ENCODE data around the gene OPCML. TPM values are rescaled to one million over a fixed set of nuclear protein-coding genes. Genes with fewer than 3 reads are reported as not detected.

Gene OPCML
- total and polyA plus RNA-seq, 2 of the 13 experiments (the other 11 are each of a cell fraction or from before 2014, with no cell fraction given): not detected

DNA sequence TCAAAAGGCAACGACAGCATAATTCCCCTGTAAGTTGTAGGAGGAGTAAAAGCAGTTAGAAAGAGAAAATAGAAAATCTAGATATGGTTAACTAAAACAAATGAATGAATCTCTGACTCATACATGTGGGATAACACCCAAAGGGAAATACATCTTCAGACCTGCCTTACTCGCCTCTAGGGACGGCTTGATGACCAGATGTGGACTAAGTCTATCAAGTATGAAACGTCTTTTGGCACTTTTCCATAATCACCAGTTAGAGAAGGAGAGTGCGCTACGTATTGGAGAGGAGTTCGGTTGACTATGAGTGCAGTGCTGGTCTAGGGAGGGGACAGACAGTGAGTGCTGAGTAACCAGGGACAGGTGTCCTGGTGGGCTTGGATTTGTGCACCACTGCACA lies 459.9 kb downstream of the OPCML start:
- in situ Hi-C loops (cut with HindIII; ENCODE audit: extremely low pct_ligation_motif_present, low pct_unique_long_range_greater_than_20kb) (loop anchor here (10.0 to 25.0 kb wide), 4 partner anchors 762 to 1385 kb away; no protein-coding TSS in a partner anchor), intact Hi-C loops (cut with micrococcal nuclease; ENCODE audit: unreplicated experiment) (no loop called here)
- DNase-seq (ENCODE audit: low spot score) (no peak), FAIRE-seq (no peak), ATAC-seq (no peak)
- no peak overlapping the region for H3K9ac ChIP-seq (ENCODE audit: insufficient read depth, low read depth, low read length)
- ChIA-PET CTCF (ENCODE audit: low intra/inter-chr PET ratio, low total read pairs) (no interaction called here), POLR2A (no interaction called here)
- H3K27me3 ChIP-seq (ENCODE audit: control insufficient read depth in 1 of 2, insufficient read depth in 2 of 2, low read length in 2 of 2): peaks cover 0 to 14% of the 10 kb centered on the region in 2 experiments; a peak in 1 of 5 replicates
- H3K27ac ChIP-seq (ENCODE audit: extremely low read length, insufficient read depth, low read length): no peak overlapping the region
- no peaks in the 10 kb centered on the region for H4K20me1 ChIP-seq (ENCODE audit: insufficient read depth, low read length)
- no peak overlapping the region for H3K4me2 ChIP-seq (ENCODE audit: low read depth, low read length)
- no peaks in the 10 kb centered on the region for H3K9me3 ChIP-seq (ENCODE audit: low read length)
- H3K79me2 ChIP-seq (ENCODE audit: insufficient read depth, low read length): no peaks in the 10 kb centered on the region
- WGBS (ENCODE audit: low lambda C conversion rate): 23% methylated on average over 7 of the region's 7 CpGs
- no peak overlapping the region for H2AFZ ChIP-seq (ENCODE audit: low read length)
- TF ChIP-seq ZNF335 (CRISPR knock-in tag; IDR thresholded peaks at IDR 0.05) (no peak), ZNF839 (CRISPR knock-in tag; IDR thresholded peaks at IDR 0.05; ENCODE audit: borderline replicate concordance) (no peak), NCOA1 (CRISPR knock-in tag; IDR thresholded peaks at IDR 0.05) (no peak), ZNF773 (CRISPR knock-in tag; IDR thresholded peaks at IDR 0.05; ENCODE audit: borderline replicate concordance) (no peak), PRMT3 (CRISPR knock-in tag; IDR thresholded peaks at IDR 0.05; ENCODE audit: borderline replicate concordance, low read depth) (no peak), ZNF879 (CRISPR knock-in tag; IDR thresholded peaks at IDR 0.05) (no peak), SAFB2 (CRISPR knock-in tag; IDR thresholded peaks at IDR 0.05; ENCODE audit: borderline replicate concordance, low read depth) (no peak), SNRNP70 (IDR thresholded peaks at IDR 0.05; ENCODE audit: low read depth, low read length) (no peak), ZNF75D (CRISPR knock-in tag; IDR thresholded peaks at IDR 0.05; ENCODE audit: borderline replicate concordance) (no peak), ZNF350 (CRISPR knock-in tag; IDR thresholded peaks at IDR 0.05; ENCODE audit: borderline replicate concordance, low read depth) (no peak), PHF21A (CRISPR knock-in tag; IDR thresholded peaks at IDR 0.05) (no peak)
- TF ChIP-seq, protein P1, sequence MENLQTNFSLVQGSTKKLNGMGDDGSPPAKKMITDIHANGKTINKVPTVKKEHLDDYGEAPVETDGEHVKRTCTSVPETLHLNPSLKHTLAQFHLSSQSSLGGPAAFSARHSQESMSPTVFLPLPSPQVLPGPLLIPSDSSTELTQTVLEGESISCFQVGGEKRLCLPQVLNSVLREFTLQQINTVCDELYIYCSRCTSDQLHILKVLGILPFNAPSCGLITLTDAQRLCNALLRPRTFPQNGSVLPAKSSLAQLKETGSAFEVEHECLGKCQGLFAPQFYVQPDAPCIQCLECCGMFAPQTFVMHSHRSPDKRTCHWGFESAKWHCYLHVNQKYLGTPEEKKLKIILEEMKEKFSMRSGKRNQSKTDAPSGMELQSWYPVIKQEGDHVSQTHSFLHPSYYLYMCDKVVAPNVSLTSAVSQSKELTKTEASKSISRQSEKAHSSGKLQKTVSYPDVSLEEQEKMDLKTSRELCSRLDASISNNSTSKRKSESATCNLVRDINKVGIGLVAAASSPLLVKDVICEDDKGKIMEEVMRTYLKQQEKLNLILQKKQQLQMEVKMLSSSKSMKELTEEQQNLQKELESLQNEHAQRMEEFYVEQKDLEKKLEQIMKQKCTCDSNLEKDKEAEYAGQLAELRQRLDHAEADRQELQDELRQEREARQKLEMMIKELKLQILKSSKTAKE (CRISPR knock-in tag; IDR thresholded peaks at IDR 0.05; ENCODE audit: borderline replicate concordance): no peak
- TF ChIP-seq, protein P2, sequence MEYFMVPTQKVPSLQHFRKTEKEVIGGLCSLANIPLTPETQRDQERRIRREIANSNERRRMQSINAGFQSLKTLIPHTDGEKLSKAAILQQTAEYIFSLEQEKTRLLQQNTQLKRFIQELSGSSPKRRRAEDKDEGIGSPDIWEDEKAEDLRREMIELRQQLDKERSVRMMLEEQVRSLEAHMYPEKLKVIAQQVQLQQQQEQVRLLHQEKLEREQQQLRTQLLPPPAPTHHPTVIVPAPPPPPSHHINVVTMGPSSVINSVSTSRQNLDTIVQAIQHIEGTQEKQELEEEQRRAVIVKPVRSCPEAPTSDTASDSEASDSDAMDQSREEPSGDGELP (IDR thresholded peaks at IDR 0.05; ENCODE audit: borderline replicate concordance, low read depth): no peak
- TF ChIP-seq, protein P3, sequence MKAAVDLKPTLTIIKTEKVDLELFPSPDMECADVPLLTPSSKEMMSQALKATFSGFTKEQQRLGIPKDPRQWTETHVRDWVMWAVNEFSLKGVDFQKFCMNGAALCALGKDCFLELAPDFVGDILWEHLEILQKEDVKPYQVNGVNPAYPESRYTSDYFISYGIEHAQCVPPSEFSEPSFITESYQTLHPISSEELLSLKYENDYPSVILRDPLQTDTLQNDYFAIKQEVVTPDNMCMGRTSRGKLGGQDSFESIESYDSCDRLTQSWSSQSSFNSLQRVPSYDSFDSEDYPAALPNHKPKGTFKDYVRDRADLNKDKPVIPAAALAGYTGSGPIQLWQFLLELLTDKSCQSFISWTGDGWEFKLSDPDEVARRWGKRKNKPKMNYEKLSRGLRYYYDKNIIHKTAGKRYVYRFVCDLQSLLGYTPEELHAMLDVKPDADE (CRISPR knock-in tag; IDR thresholded peaks at IDR 0.05): no peak
- TF ChIP-seq, protein P4, sequence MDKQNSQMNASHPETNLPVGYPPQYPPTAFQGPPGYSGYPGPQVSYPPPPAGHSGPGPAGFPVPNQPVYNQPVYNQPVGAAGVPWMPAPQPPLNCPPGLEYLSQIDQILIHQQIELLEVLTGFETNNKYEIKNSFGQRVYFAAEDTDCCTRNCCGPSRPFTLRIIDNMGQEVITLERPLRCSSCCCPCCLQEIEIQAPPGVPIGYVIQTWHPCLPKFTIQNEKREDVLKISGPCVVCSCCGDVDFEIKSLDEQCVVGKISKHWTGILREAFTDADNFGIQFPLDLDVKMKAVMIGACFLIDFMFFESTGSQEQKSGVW (CRISPR knock-in tag; IDR thresholded peaks at IDR 0.05; ENCODE audit: borderline replicate concordance): no peak
- H3K4me1 ChIP-seq (ENCODE audit: insufficient read depth, low read length): no peaks in the 10 kb centered on the region
- H3K36me3 ChIP-seq (replicated peaks in 1 of 2; ENCODE audit: control insufficient read depth in 1 of 2, insufficient read depth in 2 of 2, low read length in 2 of 2): no peaks in the 10 kb centered on the region
- BruUV-seq (replicated peaks): no TSS peak
- no peak overlapping the region for H3K4me3 ChIP-seq (replicated peaks in 1 of 3; ENCODE audit: insufficient read depth in 1 of 3, low read depth in 2 of 3, low read length in 3 of 3)

Data from HepG2 (cell line).